Kidney (tissue), 14 donors: Measurements from ENCODE around the gene ZNF679. TPM values are rescaled to one million over a fixed set of nuclear protein-coding genes. Genes with fewer than 3 reads are reported as not detected.

ENCODE experiments used
- DNase-seq, 5 donors: peaks; one replicate each; pipeline ENCODE4 v3.0.0-alpha.2; 2013 to 2020
- FAIRE-seq: peaks from 2 replicates; lab custom pipeline; 2012; peaks lifted over from hg19 to GRCh38; lab: Jason Lieb, UNC
- H3K27ac ChIP-seq, 2 donors: one replicate each; pipeline ENCODE4 v1.7.0; 2013; ENCODE audit warnings: low read depth in 2 of 2, low read length in 2 of 2, inconsistent platforms in 1 of 2
- H3K27me3 ChIP-seq: one replicate; pipeline ENCODE4 v1.7.1; 2013; ENCODE audit warnings: low read length, inconsistent platforms; ENCODE audit not compliant: control insufficient read depth, insufficient read depth
- H3K36me3 ChIP-seq, 3 donors: one replicate each; pipeline versions ENCODE4 v1.7.0 to v1.7.1; 2013; ENCODE audit warnings: low read length in 3 of 3, control low read depth in 1 of 3, inconsistent platforms in 1 of 3; ENCODE audit not compliant: insufficient read depth in 3 of 3, control insufficient read depth in 2 of 3
- H3K4me1 ChIP-seq, 3 donors: one replicate each; pipeline versions ENCODE4 v1.7.0 to v1.7.1; 2013; ENCODE audit warnings: low read length in 3 of 3, inconsistent platforms in 1 of 3, low read depth in 1 of 3; ENCODE audit not compliant: control insufficient read depth in 2 of 3, insufficient read depth in 2 of 3
- H3K4me3 ChIP-seq, 3 donors: one replicate each; pipeline versions ENCODE4 v1.7.0 to v1.8.1; 2013; ENCODE audit warnings: low read length in 3 of 3, control low read depth in 1 of 3, inconsistent platforms in 1 of 3
- H3K9ac ChIP-seq, 3 donors: one replicate each; pipeline versions ENCODE4 v1.7.0 to v1.7.1; 2013; ENCODE audit warnings: low read length in 3 of 3, control low read depth in 1 of 3, inconsistent platforms in 1 of 3
- H3K9me3 ChIP-seq, 3 donors: one replicate each; pipeline versions ENCODE4 v1.7.0 to v1.7.1; 2013; ENCODE audit warnings: low read length in 3 of 3, control low read depth in 1 of 3, inconsistent platforms in 1 of 3; ENCODE audit not compliant: control insufficient read depth in 2 of 3, insufficient read depth in 1 of 3
- intact Hi-C: fragments of 100-400 bp; cut with DNase I; formaldehyde crosslinking; loops from one replicate; pipeline ENCODE4 v1.11.1; 2022
- polyA plus RNA-seq: library from polyadenylated mRNA; stranded (reverse); fragments of 350-450 nt; fragmentation: Illumina TruSeq; extraction: RNeasy Lipid Tissue Mini Kit (QIAGEN cat#74804); gene quantifications from one replicate; pipeline ENCODE4 v1.2.3, GENCODE V29; 2014; ENCODE audit warnings: low read depth, low replicate concordance; ENCODE audit not compliant: insufficient read depth
- total RNA-seq: library from RNA; stranded (reverse); fragmentation: NEBNext Ultra II Directional; extraction: Animal tissue kit (Norgen Biotek cat#: 25700); gene quantifications from one replicate; pipeline ENCODE4 v1.2.1, GENCODE V29; 2021
- TF ChIP-seq, protein P1 (sequence below): IDR thresholded peaks from 3 replicates; pipeline ENCODE4 v1.5.1; 2012; ENCODE audit warnings: mild to moderate bottlenecking, moderate library complexity, borderline replicate concordance; ENCODE audit not compliant: insufficient read depth; ENCODE audit errors: extremely low read depth
- donor health status: control.
- donor health status: control.
- donor health status: control.
- donor health status: control.
- donor health status: control.
- donor health status: DM: yes; HTN: yes; CAD: no.
- donor health status: Normal renal cell carcinoma (clear cell type).

The ZNF679 gene
- total and polyA plus RNA-seq, 2 donors from 2014 or later: not detected

DNA sequence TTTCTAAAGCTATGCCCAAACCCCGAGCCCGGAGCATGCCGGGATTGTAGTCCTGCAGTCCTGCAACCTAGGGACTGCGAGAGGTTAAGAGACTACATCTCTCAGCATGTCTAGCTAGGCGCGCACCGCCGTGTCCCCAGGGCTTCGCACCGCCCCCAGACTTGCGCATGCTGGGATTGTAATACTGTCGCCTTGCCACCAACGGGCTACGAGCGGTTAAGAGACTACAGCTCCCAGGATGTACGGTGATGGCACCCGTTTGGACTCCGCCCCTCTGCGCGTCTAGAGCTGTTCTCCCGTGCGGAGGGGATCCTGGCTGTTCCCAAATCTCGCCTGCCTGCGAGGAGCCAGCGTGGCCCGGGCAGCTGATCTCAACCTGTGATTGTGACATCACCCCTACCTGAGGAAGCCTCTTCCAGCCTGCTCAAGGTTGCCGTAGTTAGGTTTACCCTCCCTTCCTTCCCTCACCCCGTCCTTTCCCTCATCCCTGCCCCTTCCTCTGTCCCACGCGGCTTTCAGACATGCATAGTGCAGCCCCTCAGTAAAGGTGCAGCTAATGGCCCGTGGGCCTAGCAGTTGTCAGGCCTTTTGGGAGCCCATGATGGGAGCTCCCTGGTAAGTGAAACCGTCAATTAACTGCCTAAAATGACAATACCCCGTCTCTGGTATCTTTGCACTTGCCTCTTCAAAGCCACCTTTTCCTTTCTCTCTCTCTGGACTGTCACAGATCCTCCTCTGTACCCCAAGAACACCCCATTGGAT is 79.2 kb downstream of the ZNF679 start:
- TF ChIP-seq, protein P1, sequence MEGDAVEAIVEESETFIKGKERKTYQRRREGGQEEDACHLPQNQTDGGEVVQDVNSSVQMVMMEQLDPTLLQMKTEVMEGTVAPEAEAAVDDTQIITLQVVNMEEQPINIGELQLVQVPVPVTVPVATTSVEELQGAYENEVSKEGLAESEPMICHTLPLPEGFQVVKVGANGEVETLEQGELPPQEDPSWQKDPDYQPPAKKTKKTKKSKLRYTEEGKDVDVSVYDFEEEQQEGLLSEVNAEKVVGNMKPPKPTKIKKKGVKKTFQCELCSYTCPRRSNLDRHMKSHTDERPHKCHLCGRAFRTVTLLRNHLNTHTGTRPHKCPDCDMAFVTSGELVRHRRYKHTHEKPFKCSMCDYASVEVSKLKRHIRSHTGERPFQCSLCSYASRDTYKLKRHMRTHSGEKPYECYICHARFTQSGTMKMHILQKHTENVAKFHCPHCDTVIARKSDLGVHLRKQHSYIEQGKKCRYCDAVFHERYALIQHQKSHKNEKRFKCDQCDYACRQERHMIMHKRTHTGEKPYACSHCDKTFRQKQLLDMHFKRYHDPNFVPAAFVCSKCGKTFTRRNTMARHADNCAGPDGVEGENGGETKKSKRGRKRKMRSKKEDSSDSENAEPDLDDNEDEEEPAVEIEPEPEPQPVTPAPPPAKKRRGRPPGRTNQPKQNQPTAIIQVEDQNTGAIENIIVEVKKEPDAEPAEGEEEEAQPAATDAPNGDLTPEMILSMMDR: no peak
- H3K4me3 ChIP-seq: peak overlapping the region; percentile 72 to 95 (median 90)
- no peaks in the 10 kb centered on the region for H3K9me3 ChIP-seq
- peaks cover 0 to 4% (median 0%) of the 10 kb centered on the region in 3 donors for H3K4me1 ChIP-seq
- no peaks in the 10 kb centered on the region for H3K36me3 ChIP-seq
- peak overlapping the region; percentile 78 to 80 for H3K27ac ChIP-seq
- H3K9ac ChIP-seq: peak overlapping the region; percentile 75 to 84 (median 77)
- DNase-seq: peak; percentile 95 to 98 (median 97)
- intact Hi-C loops: no loop called here
- H3K27me3 ChIP-seq: no peaks in the 10 kb centered on the region
- FAIRE-seq: peak; percentile 27

DNA sequence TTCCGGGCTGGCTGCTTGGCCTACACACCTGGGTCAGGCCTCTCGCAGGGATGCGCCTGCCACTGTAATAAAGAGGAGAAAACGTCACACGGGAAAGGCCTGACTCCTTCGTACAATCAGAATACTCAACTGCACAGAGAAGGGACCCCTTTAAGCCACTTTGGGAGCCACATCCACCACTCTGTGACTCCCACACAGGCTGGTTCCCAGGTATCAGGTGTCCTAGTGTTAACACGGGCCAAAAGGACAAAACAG is 79.7 kb downstream of the ZNF679 start:
- TF ChIP-seq, protein P1: no peak
- Histone ChIP-seq H3K27me3 (no peaks in the 10 kb centered on the region), H3K4me3 (peak overlapping the region in 2 of 3 donors; percentile 72 to 95), H3K27ac (peak overlapping the region; percentile 78 to 80), H3K9me3 (no peaks in the 10 kb centered on the region), H3K4me1 (peaks cover 0 to 4% (median 0%) of the 10 kb centered on the region in 3 donors), H3K36me3 (no peaks in the 10 kb centered on the region), H3K9ac (peak overlapping the region in 2 of 3 donors; percentile 77 to 84)
- intact Hi-C loops: no loop called here
- DNase-seq (peak in 2 of 5 donors; percentile 39 to 54), FAIRE-seq (no peak)

DNA sequence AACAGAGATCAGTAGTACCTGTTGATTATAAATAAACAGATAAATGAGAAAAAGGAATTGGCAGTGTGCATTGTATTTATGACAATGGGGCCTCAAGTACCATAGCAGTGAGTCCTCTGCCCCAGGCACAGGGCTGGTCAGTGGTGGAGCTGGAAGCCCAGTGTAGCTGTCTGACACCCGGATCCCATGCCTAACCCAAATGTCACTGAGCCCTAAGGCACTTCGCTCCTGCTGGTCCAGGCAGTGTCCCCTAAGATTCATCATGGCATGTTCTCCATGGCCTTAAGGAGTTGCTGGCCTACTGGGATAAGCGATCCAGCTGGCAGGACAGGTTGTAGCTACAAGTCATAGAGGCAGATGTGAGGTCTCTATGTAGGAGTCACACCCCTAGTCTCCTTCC is 82.2 kb downstream of the ZNF679 start:
- no peak for DNase-seq
- H3K36me3 ChIP-seq: no peaks in the 10 kb centered on the region
- peaks cover 0 to 10% (median 0%) of the 10 kb centered on the region in 3 donors for H3K4me1 ChIP-seq
- H3K9ac ChIP-seq: no peak overlapping the region
- no peaks in the 10 kb centered on the region for H3K27me3 ChIP-seq
- H3K27ac ChIP-seq: no peak overlapping the region
- TF ChIP-seq, protein P1: no peak
- FAIRE-seq: no peak
- H3K4me3 ChIP-seq: no peak overlapping the region
- no peaks in the 10 kb centered on the region for H3K9me3 ChIP-seq
- intact Hi-C loops: no loop called here
